IPS-11a (cell line): ENCODE data around the gene ADAP1.
"Not testable (repeated sequence)": the region's sequence is repeated elsewhere in the genome, so short reads cannot be mapped to it uniquely, and the experiment has no call there.

ENCODE experiments used
- H3K4me3 ChIP-seq: one replicate; pipeline ENCODE4 v1.5.1; 2013; ENCODE audit warnings: low read depth, low read length, control low read depth

The ADAP1 gene

DNA sequence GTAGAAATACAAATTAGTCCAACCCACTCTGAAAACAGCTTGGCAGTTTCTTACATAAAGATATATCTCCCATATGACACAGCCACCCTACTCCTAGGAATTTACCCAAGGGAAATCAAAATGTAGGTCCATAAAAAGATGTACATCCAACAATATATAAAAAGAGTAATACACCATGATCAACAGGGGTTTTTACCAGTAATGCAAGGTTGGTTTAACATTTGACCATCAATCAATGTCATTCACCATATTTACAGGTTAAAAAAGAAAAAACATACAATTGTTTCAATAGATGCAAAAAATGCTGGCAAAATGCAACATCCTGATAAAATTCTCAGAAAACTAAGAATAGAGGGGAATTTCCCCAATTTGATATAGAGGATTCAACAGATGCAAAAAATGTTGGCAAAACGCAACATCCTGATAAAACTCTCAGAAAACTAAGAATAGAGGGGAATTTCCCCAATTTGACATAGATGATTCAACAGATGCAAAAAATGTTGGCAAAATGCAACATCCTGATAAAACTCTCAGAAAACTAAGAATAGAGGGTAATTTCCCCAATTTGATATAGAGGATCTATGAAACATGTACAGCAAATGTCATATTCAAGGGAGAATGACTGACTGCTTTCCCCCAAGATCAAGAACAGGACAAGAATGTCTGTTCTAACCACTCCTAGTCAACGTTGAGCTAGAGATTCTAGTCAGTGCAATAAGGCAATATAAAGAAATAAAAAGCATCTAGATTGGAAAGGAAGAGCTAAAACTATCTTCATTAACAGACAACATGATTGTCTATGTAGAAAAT lies 13.7 kb downstream of the ADAP1 start:
- H3K4me3 ChIP-seq, result no peak overlapping the region

DNA sequence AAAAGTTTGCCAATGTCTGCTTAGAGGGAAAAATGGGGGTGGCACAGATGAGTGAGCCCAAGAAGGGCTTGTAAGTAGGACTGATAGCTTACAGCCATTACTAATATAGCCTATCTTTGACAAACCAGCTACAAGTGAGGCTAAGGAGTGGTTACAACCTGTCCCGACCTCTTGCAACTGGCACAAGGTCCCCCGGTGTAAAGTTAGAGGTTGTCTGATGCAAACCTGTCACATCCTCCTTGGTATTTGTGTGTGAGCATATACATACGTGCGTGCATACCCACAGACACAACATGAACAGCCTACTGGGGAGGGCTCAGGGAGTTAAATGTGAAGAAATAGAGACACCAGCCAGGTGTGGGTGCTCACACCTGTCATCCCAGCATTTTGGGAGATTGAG lies 14.6 kb downstream of the ADAP1 start:
- H3K4me3 ChIP-seq, result no peak overlapping the region

DNA sequence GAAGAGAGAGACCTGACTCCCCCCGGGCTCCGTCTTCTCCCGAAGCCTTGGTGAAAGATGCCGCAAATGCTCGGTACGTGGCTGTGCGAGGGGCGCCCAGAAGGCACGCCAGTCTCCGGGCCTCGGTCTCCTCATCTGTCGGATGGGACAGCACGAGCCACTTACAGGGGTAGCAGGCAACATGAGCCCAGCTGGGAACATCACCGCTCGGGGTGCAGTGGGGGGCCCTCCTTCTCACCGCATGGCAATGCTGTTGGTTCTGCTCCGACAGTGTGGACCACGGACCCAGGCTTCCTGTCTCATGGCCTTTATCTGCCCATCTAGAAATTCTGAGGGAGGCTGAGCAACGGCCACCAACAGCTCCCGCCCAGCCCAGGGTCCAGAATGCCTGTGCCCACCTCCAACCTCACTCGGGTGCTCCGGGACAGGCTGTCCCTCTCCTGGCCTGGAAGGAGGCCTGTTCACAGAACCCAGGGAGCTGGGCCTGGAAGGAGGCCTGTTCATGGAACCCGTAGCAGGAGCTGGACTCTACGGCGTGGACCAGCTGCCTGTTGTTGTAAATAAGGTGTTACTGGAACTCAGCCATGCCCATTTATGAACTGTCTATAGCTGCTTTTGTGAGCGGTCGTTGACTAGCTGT lies 15.8 kb downstream of the ADAP1 start:
- no peak overlapping the region for H3K4me3 ChIP-seq

DNA sequence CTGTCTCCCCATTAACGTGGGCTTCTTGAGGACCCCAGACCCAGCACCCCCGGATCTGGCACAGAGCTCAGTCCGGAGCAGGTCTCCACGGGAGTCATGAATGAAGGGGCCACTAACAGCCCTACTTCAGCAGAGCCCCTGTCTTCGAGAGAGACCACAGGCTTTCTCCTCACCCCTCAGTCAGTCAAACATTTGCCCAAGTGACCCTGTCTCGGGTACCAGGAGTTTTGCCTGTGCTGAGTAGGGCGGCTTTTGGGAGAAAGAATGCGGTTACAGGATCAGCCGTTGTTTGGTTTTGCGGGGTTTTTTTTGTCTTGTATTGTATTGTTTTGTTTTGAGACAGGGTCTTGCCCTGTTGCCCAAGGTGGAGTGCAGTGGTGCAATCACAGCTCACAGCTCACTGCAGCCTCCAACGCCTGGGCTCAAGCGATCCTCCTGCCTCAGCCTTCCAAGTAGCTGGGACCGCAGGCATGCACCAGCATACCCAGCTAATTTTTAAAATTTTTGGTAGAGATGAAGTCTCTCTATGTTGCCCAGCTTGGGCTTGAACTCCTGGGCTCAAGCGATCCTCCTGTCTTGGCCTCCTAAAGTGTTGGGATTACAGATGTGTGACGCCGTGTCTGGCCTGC lies 16.5 kb downstream of the ADAP1 start:
- H3K4me3 ChIP-seq, result no peak overlapping the region

DNA sequence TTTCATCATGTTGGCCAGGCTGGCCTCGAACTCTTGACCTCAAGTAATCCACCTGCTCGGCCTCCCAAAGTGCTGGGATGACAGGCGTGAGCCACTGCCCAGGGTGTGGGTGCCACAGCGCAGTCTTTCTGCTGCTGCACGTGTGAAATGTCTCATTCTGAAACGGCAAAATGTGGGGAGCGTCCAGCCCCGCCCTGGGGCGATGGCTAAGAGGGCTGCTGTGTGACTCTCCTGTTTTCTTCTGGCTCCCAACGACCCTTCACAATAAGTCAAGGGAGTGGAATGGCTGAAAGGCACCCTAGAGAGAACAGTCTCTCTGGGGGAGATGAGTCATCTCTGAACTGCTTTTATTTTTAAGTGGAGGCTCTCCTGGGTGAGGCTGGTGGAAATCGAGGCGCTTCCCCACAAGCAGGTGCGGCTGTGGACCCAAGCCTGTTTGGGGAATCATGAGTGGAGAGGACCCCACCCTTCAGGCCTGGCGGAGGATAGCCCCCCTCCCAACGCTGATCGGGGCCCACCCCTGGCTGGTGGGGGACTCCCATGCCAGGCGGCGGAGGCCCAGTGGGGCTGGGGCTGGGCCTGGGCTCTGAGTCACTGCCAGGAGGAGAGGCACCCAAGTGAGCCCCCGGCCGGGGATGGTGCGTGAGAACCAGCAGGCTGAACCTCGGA lies 18.0 kb downstream of the ADAP1 start:
- H3K4me3 ChIP-seq, result no peak overlapping the region

DNA sequence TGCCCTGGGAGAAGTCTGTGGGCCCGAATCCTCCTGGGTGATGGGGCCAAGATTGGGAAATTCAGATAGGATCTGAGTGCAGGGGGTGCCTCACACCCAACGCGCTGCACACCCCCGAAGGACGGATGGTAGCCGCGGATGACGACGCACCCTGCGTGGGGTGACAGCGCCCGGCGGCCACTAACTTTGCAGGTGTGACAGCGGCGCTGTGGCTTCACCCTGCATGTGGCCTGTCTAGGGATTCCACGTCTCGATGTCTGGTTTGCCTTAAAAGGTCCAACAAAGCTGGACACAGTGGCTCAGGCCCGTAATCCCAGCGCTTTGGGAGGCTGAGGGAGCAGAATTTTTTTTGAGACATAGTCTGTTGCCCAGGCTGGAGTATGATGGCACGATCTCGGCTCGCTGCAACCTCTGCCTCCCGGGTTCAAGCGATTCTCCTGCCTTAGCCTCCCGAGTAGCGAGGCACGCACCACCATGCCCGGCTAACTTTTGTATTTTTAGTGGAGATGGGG lies 18.6 kb downstream of the ADAP1 start:
- H3K4me3 ChIP-seq, result no peak overlapping the region

DNA sequence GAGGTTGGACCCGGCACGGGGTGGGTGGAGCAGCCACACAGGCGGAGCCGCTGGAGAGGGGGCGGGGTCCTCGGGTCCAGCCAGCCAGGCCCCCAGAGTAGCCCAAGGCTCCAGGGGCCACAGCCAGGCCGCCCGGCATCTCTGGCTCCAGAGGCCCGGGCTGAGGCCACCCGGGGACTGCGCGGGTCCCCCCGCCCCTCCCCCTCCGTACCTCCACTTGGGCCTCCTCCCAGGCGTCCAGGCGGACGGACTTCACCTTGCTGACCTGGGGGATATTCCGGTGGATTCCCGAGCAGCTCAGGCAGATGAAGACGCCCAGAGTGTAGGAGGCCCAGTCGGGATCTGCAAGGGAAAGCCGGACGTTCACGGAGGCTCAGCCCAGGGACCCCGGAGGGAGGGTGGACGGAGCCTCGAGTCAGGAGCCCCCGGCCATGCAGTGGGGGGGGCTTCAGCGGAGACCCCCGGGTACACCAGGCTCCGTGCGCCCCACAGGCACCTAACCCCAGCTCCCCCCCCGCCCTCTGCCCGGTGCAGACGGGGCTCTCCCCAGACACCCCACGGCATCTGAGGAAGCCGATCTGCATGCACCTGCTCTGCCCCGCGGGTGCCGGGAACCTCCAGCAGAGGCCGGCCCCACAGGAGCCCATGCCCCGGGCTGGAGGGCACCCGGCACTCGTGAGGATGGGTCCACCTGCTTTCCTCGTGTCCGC lies 19.2 kb downstream of the ADAP1 start:
- no peak overlapping the region for H3K4me3 ChIP-seq

DNA sequence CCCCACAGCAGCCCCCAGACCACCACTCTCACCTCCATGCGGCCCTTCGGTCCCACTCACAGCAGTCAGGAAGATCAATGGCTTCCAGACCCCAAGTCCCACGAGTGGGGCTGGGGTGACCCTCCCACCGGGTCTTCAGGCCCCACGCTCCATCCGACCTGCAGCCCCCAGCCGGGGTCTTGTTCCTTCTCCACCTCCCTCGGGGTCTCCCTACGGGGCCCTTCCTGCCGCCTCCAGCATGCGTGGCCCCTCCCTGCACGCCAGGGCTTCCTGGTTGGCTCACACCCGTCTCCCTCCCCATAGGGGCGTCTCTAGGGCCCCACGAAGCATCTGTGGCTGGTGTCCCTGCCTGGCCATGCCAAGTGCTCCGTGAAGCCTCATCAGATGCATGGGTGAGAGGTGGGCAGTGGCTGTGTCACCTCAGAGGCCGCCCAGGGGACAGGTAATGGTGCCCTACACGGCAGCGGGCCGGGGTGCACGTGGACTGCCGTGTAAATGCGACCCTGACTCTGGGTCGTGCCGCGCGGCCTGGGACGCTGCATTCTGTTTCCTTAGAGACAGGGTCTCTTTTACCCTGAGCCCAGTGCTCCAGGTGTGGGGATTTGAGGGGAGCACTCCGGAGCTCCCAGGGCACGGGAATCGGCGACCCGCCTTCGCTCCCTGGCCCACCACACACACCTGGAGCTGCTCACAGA lies 19.9 kb downstream of the ADAP1 start:
- H3K4me3 ChIP-seq, result no peak overlapping the region

DNA sequence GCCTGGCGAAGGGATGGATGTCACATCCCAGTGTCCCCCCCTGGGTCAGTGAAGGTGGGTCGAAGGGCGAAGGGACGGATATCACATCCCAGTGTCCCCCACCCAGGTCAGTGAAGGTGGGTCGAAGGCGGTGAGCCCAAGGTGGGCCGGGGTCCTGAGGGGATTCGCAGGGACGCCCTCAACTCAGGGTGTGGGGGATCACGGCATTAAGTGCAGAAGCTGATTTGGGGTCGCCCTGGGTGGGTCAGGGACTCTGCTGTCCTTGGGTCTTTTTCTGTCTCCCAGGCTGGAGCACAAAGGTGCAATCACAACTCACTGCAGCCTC lies 21.9 kb downstream of the ADAP1 start:
- no peak overlapping the region for H3K4me3 ChIP-seq

DNA sequence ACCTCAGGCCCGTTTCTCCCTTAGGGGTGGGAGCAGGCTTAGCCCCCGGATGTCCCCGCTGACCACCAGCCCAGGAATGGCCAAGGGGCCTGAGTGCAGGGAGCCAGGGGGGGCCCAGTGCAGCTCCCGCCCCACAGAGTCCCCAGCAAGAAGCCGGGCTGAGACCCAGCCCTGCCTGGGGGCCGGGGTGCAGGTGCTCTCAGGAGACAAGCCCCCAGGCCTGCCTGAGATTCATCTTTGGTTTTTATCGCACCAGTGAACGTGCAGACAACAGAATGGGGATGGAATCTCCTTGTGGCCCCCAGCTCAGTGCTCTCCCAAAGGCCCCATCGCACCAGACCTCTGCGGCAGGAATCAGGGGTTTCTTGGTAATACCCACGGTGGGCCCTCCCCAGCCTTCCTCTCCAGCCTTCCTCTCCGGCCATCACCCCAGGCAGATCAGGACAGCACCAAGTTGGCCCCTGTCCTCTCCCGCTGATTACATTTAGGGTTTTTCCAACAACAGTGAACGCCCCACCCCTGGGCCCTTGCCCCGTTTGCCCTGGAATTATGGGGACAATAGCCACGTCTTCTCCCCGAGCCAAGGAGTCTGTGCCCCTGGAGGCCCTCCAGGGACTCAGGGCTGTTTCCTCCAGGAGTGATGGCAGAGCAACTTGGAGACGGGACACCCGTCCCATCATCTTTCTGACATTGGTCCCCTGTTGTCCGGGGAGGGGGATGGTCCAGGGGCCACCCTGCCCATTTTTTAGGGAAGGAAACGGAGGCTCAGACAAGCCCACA lies 22.4 kb downstream of the ADAP1 start:
- H3K4me3 ChIP-seq, result no peak overlapping the region

DNA sequence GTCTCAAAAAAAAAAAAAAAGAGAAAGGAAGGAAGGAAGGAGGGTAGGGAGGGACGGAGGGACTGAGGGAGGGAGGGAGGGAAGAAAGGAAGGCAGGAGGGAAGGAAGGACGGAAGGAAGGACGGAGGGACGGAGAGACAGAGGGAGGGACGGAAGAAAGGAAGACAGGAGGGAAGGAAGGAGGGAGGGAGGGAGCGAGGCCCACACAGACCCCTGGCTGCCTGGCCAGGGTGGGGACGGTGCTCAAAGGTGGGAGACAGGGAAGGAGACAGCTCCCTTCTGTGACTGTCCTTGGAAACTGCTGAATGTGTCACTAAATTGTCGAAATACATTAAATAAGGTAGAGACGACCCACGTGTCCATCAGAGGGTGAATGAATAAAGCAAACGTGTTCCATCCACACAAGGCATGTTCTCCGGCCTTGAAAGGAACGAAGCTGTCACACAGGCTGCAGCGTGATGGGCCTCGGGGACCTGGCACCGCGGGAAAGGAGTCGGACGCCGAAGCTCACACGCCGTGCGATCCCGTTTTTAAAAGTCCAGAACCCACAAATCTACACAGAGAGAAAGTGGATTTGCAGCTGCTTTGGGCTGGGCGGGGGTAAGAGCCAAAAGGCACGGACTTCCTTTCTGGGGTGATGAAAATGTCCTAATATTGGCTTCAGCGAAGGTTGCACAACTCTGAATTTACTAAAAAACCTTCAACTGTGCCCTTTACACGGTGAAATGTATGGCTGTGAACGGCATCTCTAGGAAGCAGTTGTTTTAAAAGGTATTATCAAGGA lies 23.3 kb downstream of the ADAP1 start:
- H3K4me3 ChIP-seq, result no peak overlapping the region

DNA sequence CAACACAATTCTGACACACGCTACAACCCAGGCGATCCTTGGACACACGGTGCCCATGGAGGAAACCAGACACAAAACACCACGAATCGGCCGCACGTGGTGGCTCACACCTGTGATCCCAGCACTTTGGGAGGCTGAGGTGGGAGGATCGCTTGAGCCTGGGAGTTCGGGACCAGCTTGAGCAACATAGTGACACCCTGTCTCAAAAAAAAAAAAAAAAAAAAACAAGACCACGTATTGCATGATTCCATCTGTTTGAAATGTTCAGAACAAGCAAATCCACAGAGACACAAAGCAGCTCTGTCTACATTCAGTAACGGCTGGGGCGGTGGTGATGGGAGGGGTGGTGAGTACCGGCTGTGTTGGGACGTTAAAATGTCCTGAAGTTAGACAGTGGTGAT lies 25.2 kb downstream of the ADAP1 start:
- H3K4me3 ChIP-seq, result no peak overlapping the region

DNA sequence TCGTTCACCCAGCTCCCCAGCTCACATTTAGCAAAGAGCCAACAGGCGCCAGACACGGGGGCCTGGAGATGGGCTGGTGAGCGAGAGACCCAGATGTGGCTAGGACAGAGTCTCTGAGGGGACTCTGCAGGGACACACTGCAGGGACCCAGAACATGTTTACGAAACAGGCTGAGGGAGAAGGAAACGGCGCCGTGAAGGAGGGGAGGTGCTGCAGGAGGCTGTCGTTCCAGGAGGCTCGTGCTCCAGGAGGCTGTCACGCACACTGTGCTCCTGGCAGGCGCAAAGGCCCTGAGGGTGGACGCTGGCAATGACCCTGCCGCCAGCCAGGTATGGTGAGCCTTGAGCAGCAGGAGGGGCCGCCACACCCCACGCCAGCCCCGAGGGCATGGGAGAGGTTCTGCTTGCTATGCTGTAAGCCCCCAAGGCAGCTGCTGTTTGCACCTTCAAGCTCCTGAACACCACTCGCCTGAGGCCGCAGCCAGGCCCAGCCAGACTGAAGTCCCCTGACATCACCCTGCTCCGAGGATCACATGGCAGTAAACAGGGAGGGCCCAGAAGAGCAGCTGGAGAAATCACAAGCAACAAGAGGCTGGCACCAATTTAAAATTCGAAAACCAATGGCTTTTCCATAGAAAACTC lies 27.3 kb downstream of the ADAP1 start:
- H3K4me3 ChIP-seq, result no peak overlapping the region

DNA sequence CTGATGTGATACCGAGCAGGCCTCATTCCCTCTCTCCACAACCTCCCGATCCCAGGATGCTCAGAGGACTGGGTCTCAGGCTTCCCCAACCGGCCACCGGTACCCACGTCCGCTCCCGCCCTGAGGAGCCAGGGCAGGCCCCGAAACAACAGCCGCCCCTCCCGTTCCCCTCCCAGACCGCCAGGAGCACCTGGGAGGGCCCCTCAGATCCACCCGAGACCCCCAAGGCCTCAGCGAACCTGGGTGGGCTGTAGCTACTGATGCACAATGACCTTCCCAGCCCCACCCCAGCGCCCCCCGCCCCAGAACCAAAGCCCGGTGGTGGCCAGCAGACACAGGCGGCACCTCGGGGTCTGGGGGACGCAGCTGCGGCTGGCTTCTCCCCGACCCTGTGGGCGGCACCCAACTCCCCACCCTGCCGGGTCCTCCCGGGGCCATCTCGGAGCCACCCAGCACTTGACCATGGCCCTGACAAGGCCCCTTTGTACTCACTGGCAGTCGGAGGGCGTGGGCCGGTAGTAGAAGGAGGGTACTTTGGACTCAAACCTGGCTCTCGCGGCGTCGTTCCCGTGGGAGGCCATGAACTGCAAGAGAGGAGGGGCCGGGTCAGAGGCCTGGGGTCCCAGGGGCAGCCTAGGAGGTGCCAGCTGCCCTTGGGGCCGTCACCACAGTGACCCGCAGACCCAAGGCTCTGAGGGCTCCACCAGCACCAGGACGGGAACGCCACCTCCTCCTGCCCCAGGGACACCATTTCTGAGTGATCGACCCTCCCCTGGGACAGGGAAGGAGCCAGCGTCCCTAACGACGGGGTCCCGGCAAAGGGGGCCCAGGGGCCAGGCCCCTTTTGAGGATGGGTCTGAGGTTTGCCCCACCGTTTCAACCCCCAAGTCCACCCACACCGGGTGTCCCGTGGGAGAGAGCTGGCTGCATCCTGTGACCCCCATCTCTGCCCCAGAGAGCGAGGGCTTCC lies 28.1 kb downstream of the ADAP1 start:
- no peak overlapping the region for H3K4me3 ChIP-seq

DNA sequence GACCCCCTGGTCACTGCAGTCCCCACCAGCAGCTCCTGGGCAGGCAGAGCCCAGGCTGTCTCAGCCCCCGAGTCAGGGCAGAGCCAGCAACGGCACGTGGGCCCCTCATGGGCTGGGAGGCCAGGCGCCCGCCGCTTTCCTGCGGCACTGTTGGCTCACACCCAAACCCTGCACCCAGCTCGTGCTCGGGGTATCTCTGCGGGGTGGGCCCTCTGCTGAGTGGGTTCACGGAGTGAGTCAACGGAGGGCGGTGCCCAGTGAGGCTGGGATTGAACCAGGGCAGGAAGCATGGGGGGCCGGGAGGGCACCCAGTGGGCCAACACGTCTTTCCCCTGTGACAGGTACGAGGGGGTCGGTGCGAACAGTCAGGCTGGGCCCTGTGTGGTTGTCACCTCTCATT lies 28.9 kb downstream of the ADAP1 start:
- H3K4me3 ChIP-seq, result no peak overlapping the region

DNA sequence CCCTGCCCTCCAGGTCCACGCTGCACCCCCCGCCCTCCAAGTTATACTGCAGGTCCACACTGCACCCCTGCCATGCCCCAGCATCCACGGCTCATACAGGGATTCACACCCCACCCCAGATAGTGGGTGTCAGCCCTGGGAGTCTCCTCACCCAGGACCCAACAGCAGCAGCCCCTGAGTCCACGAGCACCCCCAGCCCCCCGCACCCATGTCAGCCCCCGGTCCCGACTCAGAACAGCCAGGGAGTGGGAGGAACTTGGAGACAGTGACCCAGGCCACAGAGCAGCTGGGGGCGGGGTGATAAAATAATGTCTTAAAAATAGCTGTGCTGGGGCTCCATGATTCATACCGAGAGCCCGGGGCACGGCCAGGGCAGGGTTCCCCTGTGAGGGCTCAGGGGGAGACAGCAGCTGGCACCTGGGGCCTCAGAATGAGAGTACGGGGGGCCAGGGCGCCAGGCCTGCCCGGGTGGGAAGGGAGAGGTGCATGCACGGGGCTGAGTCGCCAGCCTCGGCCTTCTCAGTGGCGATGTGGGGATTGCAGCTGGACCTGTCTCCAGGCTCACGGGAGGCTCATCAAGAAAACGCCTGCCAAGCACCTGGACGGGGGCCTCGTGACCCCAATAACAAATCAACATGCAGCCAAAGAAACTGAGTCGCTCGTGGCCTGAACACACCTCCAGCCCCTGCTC lies 29.8 kb downstream of the ADAP1 start:
- no peak overlapping the region for H3K4me3 ChIP-seq

DNA sequence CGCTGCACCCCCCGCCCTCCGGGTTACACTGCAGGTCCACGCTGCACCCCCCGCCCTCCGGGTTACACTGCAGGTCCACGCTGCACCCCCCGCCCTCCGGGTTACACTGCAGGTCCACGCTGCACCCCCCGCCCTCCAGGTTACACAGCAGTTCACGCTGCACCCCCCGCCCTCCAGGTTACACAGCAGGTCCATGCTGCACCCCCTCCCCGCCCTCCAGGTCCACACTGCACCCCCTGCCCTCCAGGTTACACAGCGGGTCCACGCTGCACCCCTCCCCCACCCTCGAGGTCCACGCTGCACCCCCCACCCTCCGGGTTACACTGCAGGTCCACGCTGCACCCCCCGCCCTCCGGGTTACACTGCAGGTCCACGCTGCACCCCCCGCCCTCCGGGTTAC lies 30.4 kb downstream of the ADAP1 start:
- not testable (repeated sequence) for H3K4me3 ChIP-seq
